Activated T-helper 17 cell treated with anti-CD3 and anti-CD28 coated beads, Interleukin-2, amount 50 U/mL, for 72 hours (primary cell): ENCODE data around the gene AVPR1B. TPM values are rescaled to one million over a fixed set of nuclear protein-coding genes. Genes with fewer than 3 reads are reported as not detected.

Experiments used
- ATAC-seq: fragments of 150-1000 bp; cut with Tn5 transposase; replicated peaks from 2 replicates; pipeline ENCODE4 v1.10.0; 2021; ENCODE audit warnings: mild to moderate bottlenecking, moderate library complexity
- H3K27ac Mint-ChIP-seq: one replicate; pipeline ENCODE4 v1.8.0; 2022; ENCODE audit warnings: mixed read lengths
- H3K27me3 Mint-ChIP-seq: one replicate; pipeline ENCODE4 v1.8.0; 2022; ENCODE audit warnings: mixed read lengths
- H3K36me3 Mint-ChIP-seq: one replicate; pipeline ENCODE4 v1.8.0; 2022; ENCODE audit warnings: low read depth, mild to moderate bottlenecking, mixed read lengths
- H3K4me1 Mint-ChIP-seq: one replicate; pipeline ENCODE4 v1.8.0; 2022; ENCODE audit warnings: mixed read lengths
- H3K4me3 Mint-ChIP-seq: one replicate; pipeline ENCODE4 v1.8.0; 2022; ENCODE audit warnings: mild to moderate bottlenecking, mixed read lengths
- H3K9me3 Mint-ChIP-seq: one replicate; pipeline ENCODE4 v1.8.0; 2022; ENCODE audit warnings: mixed read lengths
- total RNA-seq, 2 donors: library from RNA; stranded (reverse); gene quantifications; one replicate each; pipeline ENCODE4 v1.2.3, GENCODE V29; 2022

AVPR1B gene
- not detected for total RNA-seq

- H3K27ac Mint-ChIP-seq = no peak within 1 kb of the TSS
- peak; percentile 58 for ATAC-seq
- H3K4me3 Mint-ChIP-seq = peak within 1 kb of the TSS; percentile 44
- H3K36me3 Mint-ChIP-seq = no peaks in the 10 kb centered on the region
- H3K9me3 Mint-ChIP-seq = peaks cover 7% of the 10 kb centered on the region
- no peaks in the 10 kb centered on the region for H3K4me1 Mint-ChIP-seq
- peaks cover 45% of the 10 kb centered on the region for H3K27me3 Mint-ChIP-seq
These were observed at the start of gene AVPR1B for GRCh38 chr1:206117151-206117948. TSS of gene AVPR1B (minus strand) at chr1:206117388. CDS start at chr1:206116890, 498 bp downstream.

- no peak for ATAC-seq
- Mint-ChIP-seq H3K9me3 (peaks cover 5% of the 10 kb centered on the region), H3K36me3 (no peaks in the 10 kb centered on the region), H3K4me3 (no peak overlapping the region), H3K4me1 (no peaks in the 10 kb centered on the region), H3K27me3 (peaks cover 21% of the 10 kb centered on the region), H3K27ac (no peak overlapping the region)
These were observed 28.6 kb upstream of the AVPR1B start for GRCh38 chr1:206145771-206146290.

- Mint-ChIP-seq H3K4me3 (no peak overlapping the region), H3K27me3 (peaks cover 25% of the 10 kb centered on the region), H3K4me1 (no peaks in the 10 kb centered on the region), H3K9me3 (peaks cover 5% of the 10 kb centered on the region), H3K36me3 (no peaks in the 10 kb centered on the region), H3K27ac (no peak overlapping the region)
- no peak for ATAC-seq
These were observed 27.4 kb upstream of the AVPR1B start for GRCh38 chr1:206144605-206145004.

- Mint-ChIP-seq H3K36me3 (no peaks in the 10 kb centered on the region), H3K4me3 (no peak overlapping the region), H3K27me3 (peaks cover 30% of the 10 kb centered on the region), H3K4me1 (no peaks in the 10 kb centered on the region), H3K27ac (no peak overlapping the region), H3K9me3 (peaks cover 5% of the 10 kb centered on the region)
- no peak for ATAC-seq
These were observed 26.5 kb upstream of the AVPR1B start for GRCh38 chr1:206143537-206144172.

- peaks cover 35% of the 10 kb centered on the region for H3K27me3 Mint-ChIP-seq
- H3K4me3 Mint-ChIP-seq = no peak overlapping the region
- H3K36me3 Mint-ChIP-seq = no peaks in the 10 kb centered on the region
- no peaks in the 10 kb centered on the region for H3K4me1 Mint-ChIP-seq
- no peaks in the 10 kb centered on the region for H3K9me3 Mint-ChIP-seq
- no peak for ATAC-seq
- no peak overlapping the region for H3K27ac Mint-ChIP-seq
These were observed 25.6 kb upstream of the AVPR1B start for GRCh38 chr1:206142770-206143169.

- H3K4me3 Mint-ChIP-seq = no peak overlapping the region
- ATAC-seq = no peak
- no peaks in the 10 kb centered on the region for H3K36me3 Mint-ChIP-seq
- H3K4me1 Mint-ChIP-seq = no peaks in the 10 kb centered on the region
- peaks cover 35% of the 10 kb centered on the region for H3K27me3 Mint-ChIP-seq
- no peak overlapping the region for H3K27ac Mint-ChIP-seq
- no peaks in the 10 kb centered on the region for H3K9me3 Mint-ChIP-seq
These were observed 24.8 kb upstream of the AVPR1B start for GRCh38 chr1:206142011-206142410.

GRCh38 chr1:206136241-206136640 is 19.1 kb upstream of the AVPR1B start:
- no peak overlapping the region for H3K27ac Mint-ChIP-seq
- no peaks in the 10 kb centered on the region for H3K9me3 Mint-ChIP-seq
- ATAC-seq = no peak
- no peak overlapping the region for H3K4me3 Mint-ChIP-seq
- H3K4me1 Mint-ChIP-seq = no peaks in the 10 kb centered on the region
- H3K27me3 Mint-ChIP-seq = peaks cover 27% of the 10 kb centered on the region
- H3K36me3 Mint-ChIP-seq = no peaks in the 10 kb centered on the region

GRCh38 chr1:206135248-206135647 is 18.1 kb upstream of the AVPR1B start:
- Mint-ChIP-seq H3K4me3 (no peak overlapping the region), H3K4me1 (no peaks in the 10 kb centered on the region), H3K27ac (no peak overlapping the region), H3K27me3 (peaks cover 31% of the 10 kb centered on the region), H3K36me3 (no peaks in the 10 kb centered on the region), H3K9me3 (no peaks in the 10 kb centered on the region)
- no peak for ATAC-seq

- Mint-ChIP-seq H3K27ac (no peak overlapping the region), H3K4me3 (no peak overlapping the region), H3K27me3 (peaks cover 25% of the 10 kb centered on the region), H3K36me3 (no peaks in the 10 kb centered on the region), H3K9me3 (no peaks in the 10 kb centered on the region), H3K4me1 (no peaks in the 10 kb centered on the region)
- no peak for ATAC-seq
These were observed 16.7 kb upstream of the AVPR1B start for GRCh38 chr1:206133751-206134415.

GRCh38 chr1:206131037-206131436 is 13.8 kb upstream of the AVPR1B start:
- Mint-ChIP-seq H3K27me3 (peaks cover 27% of the 10 kb centered on the region), H3K4me1 (no peaks in the 10 kb centered on the region), H3K36me3 (no peaks in the 10 kb centered on the region), H3K9me3 (no peaks in the 10 kb centered on the region), H3K4me3 (no peak overlapping the region), H3K27ac (no peak overlapping the region)
- ATAC-seq = no peak

- Mint-ChIP-seq H3K4me3 (no peak overlapping the region), H3K9me3 (no peaks in the 10 kb centered on the region), H3K36me3 (no peaks in the 10 kb centered on the region), H3K27ac (no peak overlapping the region), H3K27me3 (peaks cover 27% of the 10 kb centered on the region), H3K4me1 (no peaks in the 10 kb centered on the region)
- ATAC-seq = no peak
These were observed 11.0 kb upstream of the AVPR1B start for GRCh38 chr1:206128196-206128595.

GRCh38 chr1:206127336-206127735 is 10.1 kb upstream of the AVPR1B start:
- ATAC-seq = no peak
- Mint-ChIP-seq H3K27ac (no peak overlapping the region), H3K4me3 (no peak overlapping the region), H3K27me3 (peaks cover 27% of the 10 kb centered on the region), H3K36me3 (no peaks in the 10 kb centered on the region), H3K9me3 (no peaks in the 10 kb centered on the region), H3K4me1 (no peaks in the 10 kb centered on the region)

- Mint-ChIP-seq H3K4me1 (no peaks in the 10 kb centered on the region), H3K36me3 (no peaks in the 10 kb centered on the region), H3K4me3 (no peak overlapping the region), H3K27ac (no peak overlapping the region), H3K27me3 (peaks cover 33% of the 10 kb centered on the region), H3K9me3 (peaks cover 7% of the 10 kb centered on the region)
- no peak for ATAC-seq
These were observed 8.2 kb upstream of the AVPR1B start for GRCh38 chr1:206125346-206125745.

GRCh38 chr1:206122686-206123085 is 5.5 kb upstream of the AVPR1B start:
- no peaks in the 10 kb centered on the region for H3K36me3 Mint-ChIP-seq
- H3K9me3 Mint-ChIP-seq = peaks cover 7% of the 10 kb centered on the region
- H3K27ac Mint-ChIP-seq = no peak overlapping the region
- no peak overlapping the region for H3K4me3 Mint-ChIP-seq
- no peak for ATAC-seq
- no peaks in the 10 kb centered on the region for H3K4me1 Mint-ChIP-seq
- peaks cover 43% of the 10 kb centered on the region for H3K27me3 Mint-ChIP-seq

- no peak overlapping the region for H3K27ac Mint-ChIP-seq
- H3K27me3 Mint-ChIP-seq = peaks cover 47% of the 10 kb centered on the region
- H3K4me1 Mint-ChIP-seq = no peaks in the 10 kb centered on the region
- H3K9me3 Mint-ChIP-seq = peaks cover 7% of the 10 kb centered on the region
- no peaks in the 10 kb centered on the region for H3K36me3 Mint-ChIP-seq
- ATAC-seq = no peak
- H3K4me3 Mint-ChIP-seq = no peak overlapping the region
These were observed 4.1 kb upstream of the AVPR1B start for GRCh38 chr1:206121269-206121668.
